Activated naive CD4-positive, alpha-beta T cell treated with anti-CD3 and anti-CD28 coated beads, Interleukin-2, amount 50 U/mL, for 24 hours (primary cell): ENCODE results near the gene SMG6.

Experiments
- H3K27ac Mint-ChIP-seq: one replicate; pipeline ENCODE4 v1.8.0; 2021; ENCODE audit warnings: mild to moderate bottlenecking, mixed read lengths
- H3K27me3 Mint-ChIP-seq: one replicate; pipeline ENCODE4 v1.8.0; 2021; ENCODE audit warnings: mixed read lengths
- H3K36me3 Mint-ChIP-seq: one replicate; pipeline ENCODE4 v1.8.0; 2021; ENCODE audit warnings: mixed read lengths
- H3K4me1 Mint-ChIP-seq: one replicate; pipeline ENCODE4 v1.8.0; 2021; ENCODE audit warnings: mixed read lengths
- H3K4me3 Mint-ChIP-seq: one replicate; pipeline ENCODE4 v1.8.0; 2021; ENCODE audit warnings: mild to moderate bottlenecking, mixed read lengths
- H3K9me3 Mint-ChIP-seq: one replicate; pipeline ENCODE4 v1.8.0; 2021; ENCODE audit warnings: mixed read lengths

Gene SMG6

GRCh38 chr17:2075336-2076086 is 228.1 kb downstream of the SMG6 start:
- no peaks in the 10 kb centered on the region for H3K27me3 Mint-ChIP-seq
- peaks cover 36% of the 10 kb centered on the region for H3K36me3 Mint-ChIP-seq
- no peaks in the 10 kb centered on the region for H3K9me3 Mint-ChIP-seq
- no peak overlapping the region for H3K4me3 Mint-ChIP-seq
- peak overlapping the region; percentile 74 for H3K27ac Mint-ChIP-seq
- H3K4me1 Mint-ChIP-seq = peaks cover 3% of the 10 kb centered on the region

DNA sequence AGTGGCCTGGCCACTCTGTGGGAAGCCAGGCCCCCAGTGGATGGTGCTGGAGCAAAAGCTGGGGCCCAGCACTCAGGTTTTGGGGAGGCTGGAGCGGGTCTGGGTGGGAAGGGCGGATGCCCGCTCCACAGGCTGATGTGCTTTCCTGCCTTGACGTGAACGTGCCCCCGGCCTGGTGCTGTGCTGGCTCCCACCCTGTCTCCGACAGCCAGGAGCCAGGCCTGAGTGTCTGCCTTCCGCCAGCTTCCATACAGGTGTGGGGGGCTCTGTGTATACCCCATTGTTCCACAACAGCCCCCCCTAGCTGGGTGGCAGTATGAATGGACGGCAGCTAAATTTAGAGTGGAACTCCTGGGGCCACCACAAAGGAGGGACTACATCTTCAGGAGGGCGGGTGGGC is 228.7 kb downstream of the SMG6 start:
- Mint-ChIP-seq H3K9me3 (no peaks in the 10 kb centered on the region), H3K27me3 (no peaks in the 10 kb centered on the region), H3K4me1 (peaks cover 7% of the 10 kb centered on the region), H3K36me3 (peaks cover 39% of the 10 kb centered on the region), H3K27ac (no peak overlapping the region), H3K4me3 (no peak overlapping the region)

DNA sequence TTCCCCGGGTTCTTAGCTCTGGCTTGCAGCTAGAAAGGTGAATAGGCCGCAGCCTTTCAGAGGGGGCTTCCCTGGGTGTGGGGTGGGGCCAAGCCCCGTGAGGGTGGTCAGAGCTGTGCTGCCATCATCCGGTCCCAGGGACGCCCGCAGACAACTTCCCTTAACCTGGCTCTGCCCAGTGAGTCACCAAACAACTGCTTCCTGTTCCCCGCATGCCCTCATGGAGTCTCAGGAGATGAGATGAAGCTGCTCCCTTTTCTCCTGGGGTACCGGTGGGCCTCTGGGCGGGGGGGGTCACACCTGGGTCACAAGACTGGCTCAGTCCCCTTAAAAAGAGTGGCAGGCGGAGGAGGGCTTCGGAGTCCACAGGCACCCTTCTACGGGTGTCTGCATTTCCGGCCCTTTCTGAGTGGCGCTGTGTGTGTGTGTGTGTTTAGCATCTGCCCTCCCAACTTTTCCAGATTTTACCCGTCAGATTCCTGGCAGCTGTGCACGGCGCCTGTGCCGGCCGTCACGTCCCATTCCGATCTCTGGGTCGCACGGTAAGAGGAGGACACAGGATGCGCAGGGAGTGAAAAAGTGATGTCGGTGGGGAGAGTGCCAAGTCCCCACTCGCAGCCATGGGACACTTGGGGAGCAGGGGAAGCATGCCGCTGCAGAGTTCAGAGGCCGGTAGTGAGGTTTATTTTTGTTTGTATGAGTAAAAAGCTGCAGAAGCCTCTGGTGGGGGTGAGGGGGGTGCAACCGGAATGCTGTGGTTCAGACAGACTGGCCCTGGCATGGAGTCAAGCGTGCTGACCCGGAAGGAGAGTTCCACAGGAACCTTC is 231.9 kb downstream of the SMG6 start:
- no peak overlapping the region for H3K4me3 Mint-ChIP-seq
- H3K36me3 Mint-ChIP-seq = peaks cover 31% of the 10 kb centered on the region
- no peak overlapping the region for H3K27ac Mint-ChIP-seq
- H3K27me3 Mint-ChIP-seq = no peaks in the 10 kb centered on the region
- H3K4me1 Mint-ChIP-seq = peaks cover 8% of the 10 kb centered on the region
- H3K9me3 Mint-ChIP-seq = no peaks in the 10 kb centered on the region

DNA sequence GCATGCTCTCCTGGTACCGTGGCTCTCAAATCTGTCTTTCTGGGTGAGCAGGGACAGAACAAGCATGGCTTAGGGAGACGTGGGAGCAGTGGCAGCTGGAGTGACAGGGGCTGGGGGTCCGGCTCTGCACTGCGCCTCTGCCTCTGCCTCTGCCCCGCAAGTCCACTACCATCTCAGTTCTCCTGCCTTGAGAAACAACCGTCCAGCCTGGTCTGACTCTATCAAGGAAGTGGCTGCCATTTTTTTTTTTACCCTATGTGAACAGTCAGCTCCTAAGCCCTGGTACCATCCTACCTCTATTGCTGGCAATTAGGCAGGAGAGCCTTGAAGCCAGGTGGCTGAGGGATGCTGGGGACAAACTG is 232.6 kb downstream of the SMG6 start:
- Mint-ChIP-seq H3K4me1 (peaks cover 8% of the 10 kb centered on the region), H3K27ac (peak overlapping the region; percentile 81)

DNA sequence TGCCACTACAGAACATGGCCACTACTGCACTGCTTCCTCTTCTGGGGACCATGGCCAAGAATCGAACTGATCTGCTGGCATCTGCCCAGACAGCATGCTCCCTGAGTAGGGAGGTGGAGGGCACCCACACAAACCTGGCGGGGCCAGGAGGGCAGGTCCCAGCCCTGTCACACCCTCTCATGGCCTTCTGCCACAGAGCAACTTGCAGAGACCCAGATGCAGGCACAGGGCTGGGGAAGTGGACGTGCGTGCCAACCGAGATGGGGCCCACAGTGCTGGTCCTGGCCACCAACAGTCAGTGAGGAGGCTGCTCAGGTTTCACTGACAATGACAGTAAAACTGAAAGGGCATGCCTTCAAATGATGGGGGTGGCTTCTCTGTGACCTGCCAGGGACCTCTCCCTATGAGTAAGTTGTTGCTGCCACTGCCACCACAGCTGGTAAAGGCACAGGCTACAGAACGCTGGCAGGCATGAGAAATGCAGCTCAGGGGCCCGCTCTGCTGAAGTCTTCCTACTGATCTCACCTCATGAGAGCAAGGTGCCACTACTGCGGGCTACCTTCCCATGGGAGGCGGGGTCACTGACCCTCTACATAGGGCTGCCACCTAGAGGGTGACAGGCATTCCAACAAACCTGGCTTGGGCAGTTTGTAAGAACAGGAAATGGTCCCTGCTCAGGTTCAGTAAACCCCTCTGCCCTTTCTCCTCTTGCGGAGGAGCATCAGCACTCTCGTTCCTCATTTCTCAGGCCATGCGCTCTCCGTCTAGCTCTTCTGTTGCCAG is 233.2 kb downstream of the SMG6 start:
- Mint-ChIP-seq H3K36me3 (peaks cover 34% of the 10 kb centered on the region), H3K9me3 (no peaks in the 10 kb centered on the region), H3K27ac (peak overlapping the region; percentile 81), H3K4me3 (no peak overlapping the region), H3K4me1 (peaks cover 8% of the 10 kb centered on the region), H3K27me3 (no peaks in the 10 kb centered on the region)

More for the DNA sequence above, 232.6 kb downstream of the SMG6 start:
- peaks cover 31% of the 10 kb centered on the region for H3K36me3 Mint-ChIP-seq
- no peaks in the 10 kb centered on the region for H3K9me3 Mint-ChIP-seq
- no peak overlapping the region for H3K4me3 Mint-ChIP-seq
- no peaks in the 10 kb centered on the region for H3K27me3 Mint-ChIP-seq

GRCh38 chr17:2068519-2069051 is 235.0 kb downstream of the SMG6 start:
- H3K27me3 Mint-ChIP-seq = peaks cover 2% of the 10 kb centered on the region
- no peaks in the 10 kb centered on the region for H3K9me3 Mint-ChIP-seq
- no peak overlapping the region for H3K27ac Mint-ChIP-seq
- no peak overlapping the region for H3K4me3 Mint-ChIP-seq
- H3K4me1 Mint-ChIP-seq = peaks cover 8% of the 10 kb centered on the region
- peaks cover 44% of the 10 kb centered on the region for H3K36me3 Mint-ChIP-seq

GRCh38 chr17:2068031-2068518 is 235.5 kb downstream of the SMG6 start:
- H3K9me3 Mint-ChIP-seq = no peaks in the 10 kb centered on the region
- peaks cover 2% of the 10 kb centered on the region for H3K27me3 Mint-ChIP-seq
- H3K4me3 Mint-ChIP-seq = no peak overlapping the region
- H3K36me3 Mint-ChIP-seq = peaks cover 44% of the 10 kb centered on the region
- H3K4me1 Mint-ChIP-seq = peaks cover 8% of the 10 kb centered on the region
- H3K27ac Mint-ChIP-seq = no peak overlapping the region

GRCh38 chr17:2067608-2068024 is 236.0 kb downstream of the SMG6 start:
- Mint-ChIP-seq H3K36me3 (peaks cover 43% of the 10 kb centered on the region), H3K27ac (no peak overlapping the region), H3K9me3 (no peaks in the 10 kb centered on the region), H3K27me3 (peaks cover 2% of the 10 kb centered on the region), H3K4me1 (peaks cover 8% of the 10 kb centered on the region), H3K4me3 (no peak overlapping the region)

- no peaks in the 10 kb centered on the region for H3K9me3 Mint-ChIP-seq
- no peak overlapping the region for H3K27ac Mint-ChIP-seq
- H3K4me1 Mint-ChIP-seq = peaks cover 8% of the 10 kb centered on the region
- peaks cover 43% of the 10 kb centered on the region for H3K36me3 Mint-ChIP-seq
- no peak overlapping the region for H3K4me3 Mint-ChIP-seq
- peaks cover 2% of the 10 kb centered on the region for H3K27me3 Mint-ChIP-seq
Measured at GRCh38 chr17:2067048-2067561, 236.5 kb downstream of the SMG6 start.

DNA sequence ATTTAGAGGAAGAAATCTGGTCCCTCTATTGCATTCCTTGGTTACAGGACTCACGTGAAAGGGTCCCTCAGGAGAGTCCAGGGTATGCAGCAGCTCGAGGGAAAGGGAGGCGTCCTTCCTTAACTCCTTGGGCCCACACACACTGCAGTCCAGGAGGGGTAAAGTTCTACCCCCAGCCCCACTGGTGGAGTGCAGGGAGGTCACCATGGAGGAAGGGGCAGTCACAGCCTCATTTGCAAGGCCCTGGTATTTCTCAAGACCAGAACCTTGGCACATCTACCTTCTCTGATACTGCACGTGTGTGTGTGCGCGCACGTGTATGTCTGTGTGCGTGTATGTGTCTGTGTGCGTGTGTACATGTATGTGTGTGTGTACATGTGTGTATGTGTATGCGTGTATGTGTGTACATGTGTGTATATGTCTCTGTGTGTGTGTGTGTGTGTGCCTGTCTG is 237.6 kb downstream of the SMG6 start:
- Mint-ChIP-seq H3K4me1 (peaks cover 6% of the 10 kb centered on the region), H3K27me3 (peaks cover 2% of the 10 kb centered on the region), H3K27ac (no peak overlapping the region), H3K36me3 (peaks cover 43% of the 10 kb centered on the region), H3K9me3 (no peaks in the 10 kb centered on the region), H3K4me3 (no peak overlapping the region)

DNA sequence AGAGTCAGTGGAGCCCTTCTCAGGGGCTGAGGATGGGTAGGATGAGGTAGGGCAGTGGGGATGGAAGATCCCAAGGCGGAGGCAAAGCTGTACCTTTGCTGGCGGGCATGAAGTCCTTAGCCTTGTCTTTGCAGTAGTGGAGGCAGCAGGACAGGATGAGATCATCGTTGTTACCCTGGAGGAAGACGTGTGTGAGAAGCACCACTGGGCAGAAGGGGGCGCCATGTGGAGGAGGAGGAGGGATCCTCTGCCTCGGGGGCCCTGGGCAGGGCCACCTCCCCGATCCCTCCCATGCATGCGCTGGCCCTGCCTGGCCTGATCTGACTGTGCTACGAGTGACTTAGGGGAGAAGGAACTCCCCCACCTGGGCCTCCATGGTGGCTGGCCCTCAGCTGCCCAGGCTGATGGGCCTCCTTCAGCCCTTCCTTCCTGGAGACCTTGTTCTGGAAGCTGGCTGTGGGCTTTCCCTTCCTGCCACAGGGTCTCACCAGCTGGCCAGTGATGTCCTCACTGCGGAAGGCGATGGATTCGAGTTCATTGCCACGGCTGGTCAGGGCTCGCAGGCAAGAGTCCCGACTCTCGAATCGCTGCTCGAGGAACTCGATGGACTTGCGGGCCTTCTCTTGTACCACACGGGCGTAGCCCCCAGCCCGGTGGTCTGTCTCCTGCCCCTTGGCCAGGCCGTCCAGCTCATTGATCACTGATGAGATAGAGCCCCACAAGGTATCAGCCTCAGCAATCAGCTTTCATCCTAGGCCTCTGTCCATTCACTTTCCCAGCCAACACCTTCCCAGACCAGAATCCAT is 238.4 kb downstream of the SMG6 start:
- Mint-ChIP-seq H3K9me3 (no peaks in the 10 kb centered on the region), H3K27me3 (peaks cover 2% of the 10 kb centered on the region), H3K27ac (peak overlapping the region; percentile 55), H3K4me3 (no peak overlapping the region), H3K4me1 (peaks cover 5% of the 10 kb centered on the region), H3K36me3 (peaks cover 42% of the 10 kb centered on the region)

DNA sequence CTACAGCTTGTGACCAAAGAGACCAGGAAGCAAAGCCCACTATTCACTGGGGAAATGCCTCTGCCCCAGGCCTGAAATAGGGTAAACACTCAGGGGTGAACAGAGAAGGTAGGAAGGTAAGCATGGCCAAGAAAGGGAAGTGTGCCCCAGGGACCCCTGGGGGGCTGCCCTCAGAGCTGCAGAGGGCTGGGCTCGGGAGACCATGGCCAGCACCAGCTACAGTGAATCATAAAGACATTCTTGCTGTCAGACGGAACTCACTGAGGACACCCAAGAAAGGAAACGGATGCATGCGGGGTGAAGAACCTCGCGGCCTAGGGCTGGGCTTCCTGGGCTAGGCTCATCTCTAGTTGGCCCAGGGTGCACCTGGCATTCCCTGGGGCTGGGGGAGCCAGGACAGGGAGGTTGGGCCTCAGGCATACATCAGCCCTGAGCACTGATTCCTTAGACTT is 239.0 kb downstream of the SMG6 start:
- Mint-ChIP-seq H3K27ac (no peak overlapping the region), H3K9me3 (no peaks in the 10 kb centered on the region), H3K4me3 (no peak overlapping the region), H3K4me1 (peaks cover 6% of the 10 kb centered on the region), H3K27me3 (peaks cover 3% of the 10 kb centered on the region), H3K36me3 (peaks cover 40% of the 10 kb centered on the region)

DNA sequence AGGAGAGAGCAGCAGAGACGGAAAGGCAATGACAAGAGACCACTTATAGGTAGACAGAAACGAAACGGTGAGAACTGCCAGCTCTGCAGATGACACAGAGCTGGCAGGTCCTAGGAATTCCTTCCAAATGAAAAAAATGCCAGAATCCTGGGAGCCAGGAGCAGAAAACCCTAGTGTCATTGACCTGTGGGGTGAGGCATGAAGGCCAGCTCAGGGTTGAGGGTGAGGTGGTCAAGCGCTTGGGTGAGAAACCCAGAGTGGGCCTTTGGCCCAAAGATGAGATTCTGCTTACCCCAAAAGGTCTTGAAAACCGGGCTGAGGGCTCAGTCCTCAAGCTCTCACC is 239.5 kb downstream of the SMG6 start:
- Mint-ChIP-seq H3K27ac (peak overlapping the region; percentile 26), H3K9me3 (no peaks in the 10 kb centered on the region), H3K4me1 (peaks cover 8% of the 10 kb centered on the region), H3K36me3 (peaks cover 40% of the 10 kb centered on the region), H3K4me3 (no peak overlapping the region), H3K27me3 (peaks cover 4% of the 10 kb centered on the region)

DNA sequence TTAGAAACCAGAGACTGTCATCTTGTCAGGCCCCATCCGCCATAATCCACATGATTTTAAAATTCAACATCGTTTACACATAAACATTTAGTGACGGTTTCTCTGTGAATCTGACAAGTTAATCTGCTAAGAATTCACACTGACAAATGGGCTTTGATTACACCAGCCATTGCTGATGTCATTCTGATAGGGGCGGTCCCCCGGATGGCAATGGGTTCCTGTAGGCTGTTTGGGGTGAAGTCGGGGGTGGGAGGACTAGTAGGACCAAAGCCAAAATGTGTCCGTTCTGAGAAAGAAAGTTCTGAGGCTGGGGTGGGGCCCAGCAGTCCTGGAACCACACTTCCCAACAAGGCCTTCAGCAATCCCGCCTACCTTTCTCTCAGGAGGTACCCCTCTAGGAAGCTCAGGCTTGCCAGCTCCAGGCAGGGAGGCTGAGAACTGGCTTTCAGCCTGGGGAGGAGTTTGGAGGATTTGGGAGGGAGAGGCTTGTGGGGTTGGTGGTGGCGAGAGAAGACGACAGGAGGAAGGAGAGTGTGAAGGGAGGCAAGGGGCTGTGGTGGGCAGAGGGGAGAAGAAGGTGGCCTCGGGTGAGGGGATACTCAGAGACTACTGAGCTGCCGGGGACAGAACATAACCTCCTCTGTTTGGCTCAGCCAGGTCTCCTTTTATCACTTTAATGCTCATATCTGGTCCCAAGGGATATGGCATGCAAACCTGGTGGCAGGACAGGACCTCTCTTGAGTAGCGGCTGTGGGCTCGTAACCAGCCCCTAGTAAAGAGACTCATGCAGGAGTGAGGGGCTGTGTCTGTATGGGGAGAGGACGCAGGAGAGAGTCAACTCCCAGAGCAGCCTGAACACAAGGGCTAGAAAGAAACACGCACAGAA is 240.1 kb downstream of the SMG6 start:
- Mint-ChIP-seq H3K27ac (peak overlapping the region; percentile 44), H3K27me3 (peaks cover 4% of the 10 kb centered on the region), H3K4me1 (peaks cover 8% of the 10 kb centered on the region), H3K36me3 (peaks cover 34% of the 10 kb centered on the region), H3K4me3 (no peak overlapping the region), H3K9me3 (no peaks in the 10 kb centered on the region)
